K562 treated with DMSO at 1 percent for 12 hours (cell line): Measurements from ENCODE around the gene CPLX4. TPM values are rescaled to one million over a fixed set of nuclear protein-coding genes. Genes with fewer than 3 reads are reported as not detected.

ENCODE experiments used
- total RNA-seq: library from RNA; unstranded; fragments of 300-600 nt; gene quantifications from 2 replicates; pipeline ENCODE4 v1.2.3, GENCODE V29; 2022; ENCODE audit not compliant: insufficient read depth

The CPLX4 gene, protein sequence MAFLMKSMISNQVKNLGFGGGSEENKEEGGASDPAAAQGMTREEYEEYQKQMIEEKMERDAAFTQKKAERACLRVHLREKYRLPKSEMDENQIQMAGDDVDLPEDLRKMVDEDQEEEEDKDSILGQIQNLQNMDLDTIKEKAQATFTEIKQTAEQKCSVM
- total RNA-seq = not detected in 2 replicates

DNA sequence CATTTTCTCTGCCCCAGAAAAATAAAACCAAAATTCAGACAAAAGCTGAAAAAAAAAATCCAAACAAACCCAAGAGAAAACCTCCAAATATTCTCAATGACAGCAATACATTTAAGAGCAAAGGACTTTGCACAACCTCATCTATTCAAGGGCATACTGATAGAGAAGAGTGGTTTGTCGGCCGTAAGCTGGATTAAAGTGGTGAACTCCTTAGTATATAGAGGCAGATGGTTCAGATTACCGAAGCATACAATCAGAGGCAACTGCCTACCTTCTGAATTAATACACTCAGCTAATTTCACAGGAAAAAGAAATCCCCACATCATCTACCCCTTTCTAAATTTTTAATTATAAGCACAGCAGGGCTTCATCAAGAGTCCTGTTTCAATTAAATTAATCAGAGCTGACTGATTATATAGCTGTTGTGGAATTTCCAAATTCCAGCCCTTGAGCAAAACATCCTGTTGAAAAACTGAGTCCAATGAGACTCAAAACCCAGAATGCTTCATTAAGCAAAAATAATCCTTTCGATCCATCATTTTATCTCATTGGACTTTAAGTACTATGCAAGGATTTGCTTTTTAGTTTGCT, at the start of gene CPLX4:
TSS of gene CPLX4 (minus strand) at position 190 of the 591 bp plus-strand sequence. CDS start at position 3, 187 bp downstream.

GRCh38 chr18:59358712-59359575, 40.5 kb upstream of the CPLX4 start, which contains the start of gene LMAN1:
Gene LMAN1 (minus strand): TSS chr18:59359265. CDS start chr18:59359244, 21 bp downstream.

DNA sequence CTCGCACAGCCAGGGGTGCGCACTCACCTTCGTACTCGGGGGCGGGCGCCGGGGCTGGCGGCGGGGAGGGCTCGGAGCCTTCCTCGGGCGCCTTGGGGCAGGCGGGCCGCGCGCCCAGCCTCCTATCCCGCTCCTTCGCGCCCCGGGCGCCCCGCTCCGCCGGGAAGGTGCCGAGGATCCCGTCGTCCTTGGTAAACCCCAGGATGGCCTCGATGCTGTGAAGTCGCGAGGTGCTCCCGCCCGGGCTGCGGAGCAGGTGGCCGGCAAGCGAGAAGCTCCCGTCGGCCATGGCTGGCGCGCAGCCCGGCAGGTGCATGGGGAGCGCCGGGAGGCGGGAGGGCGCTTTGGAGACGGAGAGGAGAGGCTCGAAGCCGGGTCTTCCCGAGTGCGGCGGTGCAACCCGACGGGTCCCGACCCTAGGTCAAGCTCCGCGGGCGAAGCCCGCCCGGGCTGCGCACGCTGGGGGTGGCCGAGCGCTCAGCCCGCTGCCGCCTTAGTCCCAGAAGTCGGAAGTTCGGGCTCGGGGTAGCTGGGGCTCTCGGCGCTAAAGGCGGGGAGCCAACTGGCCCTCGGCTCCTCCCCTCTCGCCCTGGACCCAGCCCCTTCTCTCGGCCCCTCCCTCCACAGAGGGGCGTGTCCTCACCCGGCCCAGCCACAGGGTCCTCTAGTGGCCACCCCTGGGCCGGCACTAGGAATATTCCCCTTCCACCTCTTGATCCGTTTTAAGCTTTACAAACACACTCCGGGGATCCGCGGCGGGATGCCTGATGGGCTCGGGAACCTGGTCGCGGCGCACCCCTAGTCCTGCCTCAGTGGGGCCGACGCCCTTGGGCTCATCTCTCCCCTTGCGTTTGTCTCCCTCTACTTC, 45.3 kb downstream of the CPLX4 start, which contains the start of gene RAX:
TSS of gene RAX (minus strand) at position 564 of the 868 bp plus-strand sequence. CDS start at position 316, 248 bp downstream.

Other genes starting within 250 kb of the CPLX4 start
- 18.9 and 24.5 TPM in 2 replicates for gene SEC11C, start 178.8 kb downstream of the CPLX4 start, total RNA-seq
- gene GRP, start 98.5 kb downstream of the CPLX4 start, total RNA-seq = not detected in 2 replicates
- 0.27 TPM in 1 of 2 replicates, not detected in the other for gene RAX, start 45.2 kb downstream of the CPLX4 start, total RNA-seq
- gene LMAN1, start 40.6 kb upstream of the CPLX4 start, total RNA-seq = 11.3 and 40.9 TPM in 2 replicates